K562 (cell line): Measurements from ENCODE around the gene MPRIP. TPM values are rescaled to one million over a fixed set of nuclear protein-coding genes. Genes with fewer than 3 reads are reported as not detected.
"Not testable (repeated sequence)": the region's sequence is repeated elsewhere in the genome, so short reads cannot be mapped to it uniquely, and the experiment has no call there.

Experiments
- ATAC-seq: fragments of 200-7000 bp; cut with Tn5 transposase; 3 replicates; pipeline ENCODE4 v1.9.1; 2020; ENCODE audit warnings: moderate library complexity
- BruUV-seq: library from RNA; stranded (reverse); fragments of 400-500 nt; replicated peaks from 2 replicates; lab custom pipeline; 2021; lab: Mats Ljungman, UMichigan
- CTCF ChIA-PET: fragments of 300-600 bp; formaldehyde crosslinking; extraction: SDS; loops from one replicate; lab custom pipeline; 2021; ENCODE audit warnings: low intra/inter-chr PET ratio; lab: Yijun Ruan, JAX
- POLR2A ChIA-PET: fragments of 300-600, 350-650 bp; sonication (Branson Sonifier 250); formaldehyde crosslinking; extraction: SDS; loops from one replicate; lab custom pipeline; 2021; ENCODE audit warnings: antibody characterized with exemption, inconsistent platforms; lab: Yijun Ruan, JAX
- DNase-seq, 4 experiments: peaks; one replicate each; pipeline versions ENCODE4 v3.0.0 to v3.0.0-alpha.2; 2011 to 2018; ENCODE audit warnings: low spot score in 3 of 4, mixed read lengths in 3 of 4; ENCODE audit errors: extremely low read depth in 1 of 4
- FAIRE-seq: peaks from 2 replicates; lab custom pipeline; 2011; peaks lifted over from hg19 to GRCh38; lab: Jason Lieb, UNC
- H2AFZ ChIP-seq: 2 replicates; pipeline ENCODE4 v1.6.0; 2011; ENCODE audit warnings: low read depth, low read length, control low read depth, inconsistent platforms
- H3K27ac ChIP-seq: fragments of 200-600 bp; 3 replicates; pipeline ENCODE4 v1.8.0; 2011; ENCODE audit warnings: low read depth, mild to moderate bottlenecking, control low read depth, inconsistent platforms, low read length, moderate library complexity, mixed read lengths; ENCODE audit errors: extremely low read depth
- H3K27me3 ChIP-seq, 2 experiments: fragments of 300-600 bp in 1 of 2; 2 replicates in 1 of 2; 3 replicates in 1 of 2; pipeline versions ENCODE4 v1.6.0 to v1.8.0; 2011; ENCODE audit warnings: inconsistent platforms in 2 of 2, low read length in 2 of 2, mild to moderate bottlenecking in 1 of 2, mixed read lengths in 1 of 2, moderate library complexity in 1 of 2; ENCODE audit not compliant: control insufficient read depth in 2 of 2, insufficient read depth in 2 of 2
- H3K36me3 ChIP-seq: fragments of 300-600 bp; 3 replicates; pipeline ENCODE4 v1.8.0; 2011; ENCODE audit warnings: mild to moderate bottlenecking, low read length, inconsistent platforms; ENCODE audit not compliant: control insufficient read depth, insufficient read depth
- H3K4me1 ChIP-seq, 2 experiments: fragments of 200-600 bp in 1 of 2; replicated peaks in 1 of 2; 2 replicates in 1 of 2; 3 replicates in 1 of 2; pipeline versions ENCODE4 v1.5.1 to v1.8.0; 2011; ENCODE audit warnings: inconsistent platforms in 2 of 2, low read length in 2 of 2, mild to moderate bottlenecking in 1 of 2, mixed read lengths in 1 of 2, moderate library complexity in 1 of 2; ENCODE audit not compliant: control insufficient read depth in 2 of 2, insufficient read depth in 2 of 2
- H3K4me2 ChIP-seq: 2 replicates; pipeline ENCODE4 v1.6.1; 2011; ENCODE audit warnings: low read length, control low read depth, inconsistent platforms, mixed read lengths; ENCODE audit not compliant: insufficient read depth
- H3K4me3 ChIP-seq: fragments of 200-600 bp; sonication (generic), shearing (Covaris generic); 2 replicates; pipeline ENCODE4 v1.5.1; 2016; ENCODE audit warnings: control low read depth, inconsistent platforms
- H3K79me2 ChIP-seq: fragments of 200-600 bp; 3 replicates; pipeline ENCODE4 v1.8.0; 2011; ENCODE audit warnings: low read length, inconsistent platforms; ENCODE audit not compliant: control insufficient read depth, insufficient read depth
- H3K9ac ChIP-seq, 2 experiments: 2 replicates each; pipeline versions ENCODE4 v1.6.0 to v1.6.1; 2011; ENCODE audit warnings: low read depth in 2 of 2, low read length in 2 of 2, control low read depth in 1 of 2, inconsistent platforms in 1 of 2, mild to moderate bottlenecking in 1 of 2, mixed read lengths in 1 of 2; ENCODE audit not compliant: insufficient read depth in 1 of 2
- H3K9me1 ChIP-seq: one replicate; pipeline ENCODE4 v1.6.0; 2011; ENCODE audit warnings: inconsistent platforms, mild to moderate bottlenecking, low read length, moderate library complexity; ENCODE audit not compliant: control insufficient read depth, insufficient read depth
- H3K9me3 ChIP-seq: replicated peaks from 2 replicates; pipeline ENCODE4 v1.5.1; 2011; ENCODE audit warnings: low read depth, low read length, inconsistent platforms; ENCODE audit not compliant: control insufficient read depth, insufficient read depth
- H4K20me1 ChIP-seq: replicated peaks from 2 replicates; pipeline ENCODE4 v1.6.1; 2011; ENCODE audit warnings: low read length, inconsistent platforms, mixed read lengths; ENCODE audit not compliant: control insufficient read depth, insufficient read depth
- REST ChIP-seq, 2 experiments: fragments of 450-650 bp; formaldehyde crosslinking in 1 of 2; IDR thresholded peaks; 2 replicates each; pipeline versions ENCODE4 v1.4.0 to v1.6.1; 2014 to 2020; ENCODE audit warnings: mild to moderate bottlenecking in 2 of 2, borderline replicate concordance in 1 of 2, low read depth in 1 of 2
- WGBS: fragments of 100-300 bp; shearing (Covaris generic); methylation state at CpG from one replicate; pipeline ENCODE4 v1.1.6; 2016; ENCODE audit warnings: low coverage, mixed read lengths; ENCODE audit not compliant: insufficient coverage; ENCODE audit errors: missing lambda C conversion rate; 5-methylcytosine and 5-hydroxymethylcytosine counted together
- in situ Hi-C: fragments of 300-500 bp; cut with MboI; formaldehyde crosslinking; loops from 4 replicates; pipeline ENCODE4 v1.15.0; 2018; ENCODE audit warnings: inconsistent platforms, mixed read lengths
- intact Hi-C: fragments of 100-400 bp; cut with micrococcal nuclease; formaldehyde crosslinking; loops from 2 replicates; pipeline ENCODE4 v1.14.2; 2022
- polyA plus RNA-seq, 8 experiments: library from polyadenylated mRNA; depleted of rRNA in 4 of 8; stranded (reverse) in 5 of 8; unstranded in 3 of 8; fragments of >200 nt; fragmentation: Nextera tagmentation in 2 of 8; fragmentation: Illumina TruSeq in 1 of 8; extraction: Ambion mirVana in 2 of 8; extraction: Trizol in 1 of 8; gene quantifications; 2 replicates each; pipeline versions ENCODE4 v1.2.1 to v1.2.3, GENCODE V29; 2011 to 2014; ENCODE audit warnings: inconsistent platforms in 1 of 8, missing spikeins in 1 of 8
- total RNA-seq, 7 experiments: library from RNA; depleted of rRNA in 6 of 7; stranded (reverse); fragments of >200 nt in 6 of 7; fragmentation: Illumina TruSeq in 2 of 7; extraction: Trizol in 2 of 7; gene quantifications; 2 replicates each; pipeline versions ENCODE4 v1.2.1 to v1.2.3, GENCODE V29; 2011 to 2021; ENCODE audit warnings: low replicate concordance in 1 of 7

The MPRIP gene
- total and polyA plus RNA-seq, 9 of the 15 experiments (the other 6 are each of a cell fraction or from before 2014, with no cell fraction given) = 10.0 to 72.6 (median 30.1) TPM

- TF ChIP-seq REST (IDR thresholded peaks at IDR 0.05; ENCODE audit: borderline replicate concordance) = peak; percentile 78
- no peak for TF ChIP-seq REST (CRISPR knock-in tag; IDR thresholded peaks at IDR 0.05; ENCODE audit: low read depth)
These were observed 40.3 kb upstream of the MPRIP start (continued) for GRCh38 chr17:17001874-17002520.

- H3K9me3 ChIP-seq, BruUV-seq, H3K27ac ChIP-seq, H3K9me1 ChIP-seq, ATAC-seq, FAIRE-seq, DNase-seq, H3K4me1 ChIP-seq, H3K79me2 ChIP-seq, H3K27me3 ChIP-seq, H3K9ac ChIP-seq, POLR2A ChIA-PET, H2AFZ ChIP-seq, H3K4me2 ChIP-seq, H3K36me3 ChIP-seq, H3K4me3 ChIP-seq, H4K20me1 ChIP-seq: not testable (repeated sequence)
- in situ Hi-C loops = loop anchor here (10.0 kb wide), 1 partner anchor 122 kb away; no protein-coding TSS in a partner anchor
- intact Hi-C loops = loop anchor here (5.0 kb wide), 1 partner anchor 139 kb away; no protein-coding TSS in a partner anchor
- CTCF ChIA-PET = interaction anchor here (0.7 to 1.9 kb wide), 2 partner anchors 127 to 925 kb away, joined by 3 to 9 read pairs; no protein-coding TSS in a partner anchor
- 14% methylated on average over 4 of the region's 20 CpGs for WGBS
These were observed 39.2 kb upstream of the MPRIP start for GRCh38 chr17:17002731-17003715.
